ENCODE data around the gene CAPN11. TPM values are rescaled to one million over a fixed set of nuclear protein-coding genes. Genes with fewer than 3 reads are reported as not detected.

CAPN11 gene
- total and polyA plus RNA-seq, 2 donors from 2014 or later, result 0.39 to 2.3 TPM

DNA sequence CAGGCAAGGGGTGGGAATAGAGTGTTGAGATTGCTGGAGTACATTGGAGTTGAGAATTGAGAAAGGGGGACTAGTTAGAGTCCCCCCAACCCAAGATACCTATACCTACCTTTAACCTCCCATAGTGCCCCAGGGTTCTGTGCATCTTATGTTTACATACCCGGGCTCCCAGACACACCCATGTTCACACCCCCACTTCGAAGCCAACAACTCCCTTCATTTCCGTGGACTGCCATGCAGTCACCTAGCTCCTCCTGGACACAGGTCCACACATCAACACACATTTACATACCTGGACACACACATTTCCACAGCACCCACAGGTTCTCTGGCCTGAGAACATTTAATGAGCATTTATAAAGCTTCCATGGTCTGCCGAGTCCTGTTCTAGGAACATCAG is 26.1 kb upstream of the CAPN11 start:
- Histone ChIP-seq H3K27me3 (ENCODE audit: control insufficient read depth, insufficient read depth, low read length) (no peaks in the 10 kb centered on the region), H3K9ac (ENCODE audit: low read length in 3 of 3) (no peak overlapping the region), H3K9me3 (ENCODE audit: control insufficient read depth in 2 of 3, insufficient read depth in 1 of 3, low read length in 3 of 3) (no peaks in the 10 kb centered on the region), H3K27ac (ENCODE audit: low read depth in 2 of 2, low read length in 2 of 2) (no peak overlapping the region), H3K36me3 (ENCODE audit: control insufficient read depth in 2 of 3, insufficient read depth in 3 of 3, low read length in 3 of 3) (peaks cover 0 to 8% (median 3%) of the 10 kb centered on the region in 3 donors), H3K4me3 (ENCODE audit: low read length in 3 of 3) (no peak overlapping the region), H3K4me1 (ENCODE audit: control insufficient read depth in 2 of 3, insufficient read depth in 2 of 3, low read depth in 1 of 3, low read length in 3 of 3) (peaks cover 0 to 6% (median 0%) of the 10 kb centered on the region in 3 donors)
- intact Hi-C loops (cut with DNase I), result no loop called here
- FAIRE-seq (no peak), DNase-seq (no peak)
- TF ChIP-seq, protein P1, sequence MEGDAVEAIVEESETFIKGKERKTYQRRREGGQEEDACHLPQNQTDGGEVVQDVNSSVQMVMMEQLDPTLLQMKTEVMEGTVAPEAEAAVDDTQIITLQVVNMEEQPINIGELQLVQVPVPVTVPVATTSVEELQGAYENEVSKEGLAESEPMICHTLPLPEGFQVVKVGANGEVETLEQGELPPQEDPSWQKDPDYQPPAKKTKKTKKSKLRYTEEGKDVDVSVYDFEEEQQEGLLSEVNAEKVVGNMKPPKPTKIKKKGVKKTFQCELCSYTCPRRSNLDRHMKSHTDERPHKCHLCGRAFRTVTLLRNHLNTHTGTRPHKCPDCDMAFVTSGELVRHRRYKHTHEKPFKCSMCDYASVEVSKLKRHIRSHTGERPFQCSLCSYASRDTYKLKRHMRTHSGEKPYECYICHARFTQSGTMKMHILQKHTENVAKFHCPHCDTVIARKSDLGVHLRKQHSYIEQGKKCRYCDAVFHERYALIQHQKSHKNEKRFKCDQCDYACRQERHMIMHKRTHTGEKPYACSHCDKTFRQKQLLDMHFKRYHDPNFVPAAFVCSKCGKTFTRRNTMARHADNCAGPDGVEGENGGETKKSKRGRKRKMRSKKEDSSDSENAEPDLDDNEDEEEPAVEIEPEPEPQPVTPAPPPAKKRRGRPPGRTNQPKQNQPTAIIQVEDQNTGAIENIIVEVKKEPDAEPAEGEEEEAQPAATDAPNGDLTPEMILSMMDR (IDR thresholded peaks at IDR 0.05; ENCODE audit: borderline replicate concordance, extremely low read depth, insufficient read depth), result no peak

DNA sequence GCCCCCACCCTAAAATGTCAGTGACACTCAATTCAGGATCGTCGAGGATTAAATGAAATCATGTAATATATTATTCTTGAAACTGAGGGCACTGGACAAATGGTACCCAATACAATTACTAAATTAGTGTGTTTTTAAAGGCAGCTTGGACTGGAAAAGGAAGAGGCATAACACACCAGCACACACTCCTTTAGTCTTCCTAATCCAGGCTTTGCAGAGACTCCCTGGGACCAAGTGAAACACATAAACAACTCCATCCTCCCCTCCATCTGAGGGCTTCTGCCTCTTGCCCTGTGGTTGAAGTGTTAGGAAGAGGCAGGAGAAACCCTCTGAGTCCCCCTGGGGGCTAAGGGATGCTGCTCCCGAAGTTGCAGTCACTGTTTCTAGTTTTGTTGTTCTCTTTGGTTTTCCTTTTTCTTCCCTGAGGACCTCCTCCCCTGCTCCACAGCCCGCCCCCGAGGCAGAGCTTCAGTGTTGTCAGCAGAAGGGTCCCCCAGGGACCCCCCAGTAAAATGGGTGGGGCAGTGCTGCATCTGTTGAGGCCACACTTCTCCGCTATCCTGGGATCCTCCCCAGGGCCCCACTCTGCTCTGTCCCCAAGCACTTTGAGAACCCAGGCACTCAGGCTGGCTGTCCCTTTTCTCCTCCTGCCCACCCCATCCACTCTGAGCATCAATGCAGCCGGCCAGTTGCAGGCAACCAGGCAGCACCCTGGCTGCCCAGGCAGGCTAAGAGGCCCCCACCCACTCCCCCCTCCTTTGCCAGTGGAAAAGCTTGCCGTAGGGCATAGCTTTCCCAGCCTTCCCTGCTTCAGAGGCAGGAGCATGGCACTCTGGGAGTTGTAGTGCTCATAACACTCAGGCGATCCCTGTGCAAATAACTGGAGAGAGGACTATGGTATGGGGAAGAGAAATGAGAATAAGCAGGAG is 25.4 kb upstream of the CAPN11 start:
- peaks cover 0 to 8% (median 3%) of the 10 kb centered on the region in 3 donors for H3K36me3 ChIP-seq (ENCODE audit: control insufficient read depth in 2 of 3, insufficient read depth in 3 of 3, low read length in 3 of 3)
- no peaks in the 10 kb centered on the region for H3K27me3 ChIP-seq (ENCODE audit: control insufficient read depth, insufficient read depth, low read length)
- intact Hi-C loops (cut with DNase I), result no loop called here
- no peak overlapping the region for H3K27ac ChIP-seq (ENCODE audit: low read depth in 2 of 2, low read length in 2 of 2)
- no peak overlapping the region for H3K4me3 ChIP-seq (ENCODE audit: low read length in 3 of 3)
- no peaks in the 10 kb centered on the region for H3K9me3 ChIP-seq (ENCODE audit: control insufficient read depth in 2 of 3, insufficient read depth in 1 of 3, low read length in 3 of 3)
- FAIRE-seq, result no peak
- H3K9ac ChIP-seq (ENCODE audit: low read length in 3 of 3), result no peak overlapping the region
- TF ChIP-seq, protein P1 (IDR thresholded peaks at IDR 0.05; ENCODE audit: borderline replicate concordance, extremely low read depth, insufficient read depth), result no peak
- peaks cover 0 to 5% (median 0%) of the 10 kb centered on the region in 3 donors for H3K4me1 ChIP-seq (ENCODE audit: control insufficient read depth in 2 of 3, insufficient read depth in 2 of 3, low read depth in 1 of 3, low read length in 3 of 3)
- peak in 4 of 5 donors; percentile 69 to 81 (median 74) for DNase-seq

DNA sequence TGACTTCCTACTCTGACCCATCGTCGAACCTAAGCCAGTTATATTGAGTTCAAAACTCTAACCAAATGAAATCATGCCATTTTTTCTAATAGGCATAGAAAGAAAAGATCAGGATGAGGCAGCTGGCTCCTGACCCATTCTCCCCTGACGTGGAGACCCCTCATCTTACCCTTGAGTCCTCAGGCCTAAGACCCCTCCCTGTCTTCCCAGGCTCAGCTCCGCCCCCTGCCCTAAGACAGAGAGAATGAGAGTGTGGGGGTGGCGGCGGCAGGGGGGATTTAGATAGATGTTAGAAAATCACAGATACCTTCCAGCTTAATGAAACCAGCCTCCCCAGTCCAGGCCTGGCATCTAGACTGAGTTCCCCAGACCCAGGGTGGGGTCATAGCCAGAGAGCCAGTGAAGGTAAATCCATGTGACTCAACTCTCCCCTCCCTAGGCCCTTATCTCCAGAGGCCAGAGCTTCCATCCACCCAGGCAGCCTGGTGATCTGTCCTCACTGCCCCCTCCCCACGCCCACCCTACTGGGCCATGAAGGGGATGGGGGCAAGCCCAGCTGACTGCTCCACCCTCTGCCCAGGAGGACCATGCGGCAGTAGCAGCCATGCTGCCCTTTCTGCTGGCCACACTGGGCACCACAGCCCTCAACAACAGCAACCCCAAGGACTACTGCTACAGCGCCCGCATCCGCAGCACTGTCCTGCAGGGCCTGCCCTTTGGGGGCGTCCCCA is 24.5 kb upstream of the CAPN11 start:
- Histone ChIP-seq H3K9me3 (ENCODE audit: control insufficient read depth in 2 of 3, insufficient read depth in 1 of 3, low read length in 3 of 3) (no peaks in the 10 kb centered on the region), H3K4me1 (ENCODE audit: control insufficient read depth in 2 of 3, insufficient read depth in 2 of 3, low read depth in 1 of 3, low read length in 3 of 3) (no peaks in the 10 kb centered on the region), H3K27me3 (ENCODE audit: control insufficient read depth, insufficient read depth, low read length) (no peaks in the 10 kb centered on the region), H3K36me3 (ENCODE audit: control insufficient read depth in 2 of 3, insufficient read depth in 3 of 3, low read length in 3 of 3) (peaks cover 0 to 8% (median 3%) of the 10 kb centered on the region in 3 donors), H3K27ac (ENCODE audit: low read depth in 2 of 2, low read length in 2 of 2) (no peak overlapping the region), H3K9ac (ENCODE audit: low read length in 3 of 3) (no peak overlapping the region), H3K4me3 (ENCODE audit: low read length in 3 of 3) (no peak overlapping the region)
- FAIRE-seq, result no peak
- TF ChIP-seq, protein P1 (IDR thresholded peaks at IDR 0.05; ENCODE audit: borderline replicate concordance, extremely low read depth, insufficient read depth), result no peak
- intact Hi-C loops (cut with DNase I), result no loop called here
- no peak for DNase-seq
